ENCODE measurements around the gene RPS2.
"Not testable (repeated sequence)": the region's sequence is repeated elsewhere in the genome, so short reads cannot be mapped to it uniquely, and the experiment has no call there.

RPS2 gene

GRCh38 chr16:1942810-1943726 lies 21.6 kb downstream of the RPS2 start, which contains the start of gene MSRB1:
MSRB1 (minus strand) TSS chr16:1943199; CDS start chr16:1943156, 43 bp downstream.
- ChIA-PET CTCF (no interaction called here), POLR2A (ENCODE audit: low non-redundant PET) (interaction anchor here (0.5 to 1.0 kb wide), 4 partner anchors 16 to 43 kb away, joined by 3 to 5 read pairs (median 3); partner anchors contain the start of gene NDUFB10)
- no peak for TF ChIP-seq CTCF (conservative IDR thresholded peaks at IDR 0.05; ENCODE audit: low read depth)
- H3K27ac ChIP-seq: peak within 1 kb of the TSS; percentile 73
- DNase-seq (ENCODE audit: low spot score): peak; percentile 98

GRCh38 chr16:1942047-1942809 lies 22.4 kb downstream of the RPS2 start:
- no peak for TF ChIP-seq CTCF (conservative IDR thresholded peaks at IDR 0.05; ENCODE audit: low read depth)
- peak overlapping the region; percentile 73 for H3K27ac ChIP-seq
- ChIA-PET CTCF (interaction anchor here (0.6 to 2.1 kb wide), 2 partner anchors 10 to 13 kb away, joined by 4 to 12 read pairs; no protein-coding TSS in a partner anchor), POLR2A (ENCODE audit: low non-redundant PET) (no interaction called here)
- DNase-seq (ENCODE audit: low spot score): peak; percentile 30

- no peak for TF ChIP-seq CTCF (conservative IDR thresholded peaks at IDR 0.05; ENCODE audit: low read depth)
- ChIA-PET CTCF (interaction anchor here (0.6 to 2.1 kb wide), 3 partner anchors 9 to 73 kb away, joined by 3 to 12 read pairs (median 4); no protein-coding TSS in a partner anchor), POLR2A (ENCODE audit: low non-redundant PET) (interaction anchor here (0.5 kb wide), 1 partner anchor 32 kb away, joined by 4 read pairs; no protein-coding TSS in a partner anchor)
- DNase-seq (ENCODE audit: low spot score): no peak
- H3K27ac ChIP-seq: peak overlapping the region; percentile 73
These were observed 23.2 kb downstream of the RPS2 start for GRCh38 chr16:1941162-1942046.

- CTCF ChIA-PET: interaction anchor here (0.6 to 2.1 kb wide), 3 partner anchors 11 to 330 kb away, joined by 3 to 12 read pairs (median 3); no protein-coding TSS in a partner anchor
- POLR2A ChIA-PET (ENCODE audit: low non-redundant PET): interaction anchor here (0.5 kb wide), 1 partner anchor 33 kb away, joined by 4 read pairs; no protein-coding TSS in a partner anchor
- H3K27ac ChIP-seq: peak overlapping the region; percentile 73; the same call in 1 of the 2 replicates
- no peak for TF ChIP-seq CTCF (conservative IDR thresholded peaks at IDR 0.05; ENCODE audit: low read depth)
- no peak for DNase-seq (ENCODE audit: low spot score)
These were observed 24.1 kb downstream of the RPS2 start for GRCh38 chr16:1940273-1941161.

GRCh38 chr16:1939833-1940232 lies 24.8 kb downstream of the RPS2 start:
- DNase-seq (ENCODE audit: low spot score); POLR2A ChIA-PET (ENCODE audit: low non-redundant PET): not testable (repeated sequence)
- 0 out of 2 replicates have a peak overlapping the region, but pooled peaks have one; percentile 73 for H3K27ac ChIP-seq
- CTCF ChIA-PET: interaction anchor here (2.1 kb wide), 1 partner anchor 10 kb away, joined by 12 read pairs; no protein-coding TSS in a partner anchor

All from RWPE1 (cell line).